Astrocyte (in vitro differentiated cells and primary cell): Measurements from ENCODE around the gene PIMREG.

Experiments used
- EZH2 ChIP-seq: IDR thresholded peaks from 2 replicates; pipeline ENCODE4 v1.6.1; 2012; ENCODE audit warnings: mild to moderate bottlenecking, low read length, inconsistent platforms; ENCODE audit not compliant: insufficient read depth
- TF ChIP-seq, protein P1 (sequence below): IDR thresholded peaks from 2 replicates; pipeline ENCODE4 v1.5.1; 2011; ENCODE audit warnings: low read depth, mild to moderate bottlenecking, inconsistent platforms, low read length, moderate library complexity; ENCODE audit not compliant: insufficient read depth

DNA sequence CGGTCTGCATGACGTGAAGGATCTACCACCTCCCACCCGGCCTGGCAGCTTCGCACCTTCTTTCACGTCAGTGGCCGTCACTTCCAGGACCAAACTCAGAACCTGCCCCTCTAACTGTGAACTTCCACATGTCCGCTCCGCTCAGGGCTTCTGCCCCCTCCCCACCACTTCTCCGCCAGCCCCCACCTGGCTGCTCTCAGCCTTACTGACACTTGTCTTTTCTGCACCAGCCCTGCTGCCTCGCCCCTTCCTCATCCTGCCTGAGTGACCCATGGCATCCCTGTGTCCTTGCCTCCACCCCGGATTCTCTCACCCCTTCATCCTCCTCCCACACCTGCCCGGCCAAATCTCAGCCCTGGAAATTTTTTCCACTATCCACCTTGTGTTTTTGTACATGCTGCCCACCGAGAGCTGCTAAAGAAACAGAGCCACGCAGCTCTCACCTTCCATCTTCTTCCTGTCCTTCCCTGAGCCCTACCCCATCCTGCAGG lies 14.2 kb downstream of the PIMREG start:
- TF ChIP-seq, protein P1, sequence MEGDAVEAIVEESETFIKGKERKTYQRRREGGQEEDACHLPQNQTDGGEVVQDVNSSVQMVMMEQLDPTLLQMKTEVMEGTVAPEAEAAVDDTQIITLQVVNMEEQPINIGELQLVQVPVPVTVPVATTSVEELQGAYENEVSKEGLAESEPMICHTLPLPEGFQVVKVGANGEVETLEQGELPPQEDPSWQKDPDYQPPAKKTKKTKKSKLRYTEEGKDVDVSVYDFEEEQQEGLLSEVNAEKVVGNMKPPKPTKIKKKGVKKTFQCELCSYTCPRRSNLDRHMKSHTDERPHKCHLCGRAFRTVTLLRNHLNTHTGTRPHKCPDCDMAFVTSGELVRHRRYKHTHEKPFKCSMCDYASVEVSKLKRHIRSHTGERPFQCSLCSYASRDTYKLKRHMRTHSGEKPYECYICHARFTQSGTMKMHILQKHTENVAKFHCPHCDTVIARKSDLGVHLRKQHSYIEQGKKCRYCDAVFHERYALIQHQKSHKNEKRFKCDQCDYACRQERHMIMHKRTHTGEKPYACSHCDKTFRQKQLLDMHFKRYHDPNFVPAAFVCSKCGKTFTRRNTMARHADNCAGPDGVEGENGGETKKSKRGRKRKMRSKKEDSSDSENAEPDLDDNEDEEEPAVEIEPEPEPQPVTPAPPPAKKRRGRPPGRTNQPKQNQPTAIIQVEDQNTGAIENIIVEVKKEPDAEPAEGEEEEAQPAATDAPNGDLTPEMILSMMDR = no peak
- TF ChIP-seq EZH2 = no peak
